Right hindlimb (tissue), 1 donor: ENCODE data around the gene CNTN5.

Source experiments
- DNase-seq: peaks from one replicate; pipeline ENCODE4 v3.0.0-alpha.2; 2018

The CNTN5 gene

GRCh38 chr11:99531468-99531867 is 510.7 kb downstream of the CNTN5 start:
- no peak for DNase-seq

- DNase-seq, result no peak
Observed at GRCh38 chr11:99534812-99535211, 514.1 kb downstream of the CNTN5 start.

GRCh38 chr11:99535406-99535805 is 514.7 kb downstream of the CNTN5 start:
- DNase-seq, result no peak

GRCh38 chr11:99535819-99536218 is 515.1 kb downstream of the CNTN5 start:
- no peak for DNase-seq

- DNase-seq, result no peak
Observed at GRCh38 chr11:99537681-99538080, 516.9 kb downstream of the CNTN5 start.

GRCh38 chr11:99545616-99546015 is 524.9 kb downstream of the CNTN5 start:
- DNase-seq, result no peak

- no peak for DNase-seq
Observed at GRCh38 chr11:99548264-99548663, 527.5 kb downstream of the CNTN5 start.

- DNase-seq, result no peak
Observed at GRCh38 chr11:99554232-99554903, 533.6 kb downstream of the CNTN5 start.

- no peak for DNase-seq
Observed at GRCh38 chr11:99555486-99555885, 534.7 kb downstream of the CNTN5 start.

- DNase-seq, result no peak
Observed at GRCh38 chr11:99565333-99565732, 544.6 kb downstream of the CNTN5 start.

- no peak for DNase-seq
Observed at GRCh38 chr11:99567334-99567956, 546.7 kb downstream of the CNTN5 start.

- DNase-seq, result no peak
Observed at GRCh38 chr11:99568808-99569207, 548.1 kb downstream of the CNTN5 start.

- no peak for DNase-seq
Observed at GRCh38 chr11:99571094-99571493, 550.3 kb downstream of the CNTN5 start.

- DNase-seq, result no peak
Observed at GRCh38 chr11:99584830-99585229, 564.1 kb downstream of the CNTN5 start.

GRCh38 chr11:99585606-99586005 is 564.9 kb downstream of the CNTN5 start:
- DNase-seq, result no peak

GRCh38 chr11:99589771-99590170 is 569.0 kb downstream of the CNTN5 start:
- DNase-seq, result no peak

GRCh38 chr11:99592266-99592665 is 571.5 kb downstream of the CNTN5 start:
- no peak for DNase-seq

- DNase-seq, result no peak
Observed at GRCh38 chr11:99593197-99593596, 572.4 kb downstream of the CNTN5 start.

GRCh38 chr11:99601179-99601578 is 580.4 kb downstream of the CNTN5 start:
- no peak for DNase-seq

GRCh38 chr11:99614352-99614751 is 593.6 kb downstream of the CNTN5 start:
- DNase-seq, result no peak

- no peak for DNase-seq
Observed at GRCh38 chr11:99630629-99631028, 609.9 kb downstream of the CNTN5 start.

- DNase-seq, result no peak
Observed at GRCh38 chr11:99631618-99632017, 610.9 kb downstream of the CNTN5 start.

- no peak for DNase-seq
Observed at GRCh38 chr11:99632969-99633368, 612.2 kb downstream of the CNTN5 start.

GRCh38 chr11:99634581-99634980 is 613.8 kb downstream of the CNTN5 start:
- DNase-seq, result no peak

GRCh38 chr11:99638073-99638553 is 617.4 kb downstream of the CNTN5 start:
- DNase-seq, result no peak
